Central memory CD8-positive, alpha-beta T cell (primary cell): ENCODE measurements around the gene CHST3.
"Not testable (repeated sequence)": the region's sequence is repeated elsewhere in the genome, so short reads cannot be mapped to it uniquely, and the experiment has no call there.

Experiments
- ATAC-seq: fragments of 150-1000 bp; cut with Tn5 transposase; replicated peaks from 2 replicates; pipeline ENCODE4 v1.10.0; 2022; ENCODE audit warnings: mild to moderate bottlenecking, moderate FRiP score, moderate number of reproducible peaks; ENCODE audit not compliant: poor library complexity, severe bottlenecking; ENCODE audit errors: extremely low read depth
- DNase-seq, 2 donors: peaks; one replicate each; pipeline ENCODE4 v3.0.0; 2021; ENCODE audit warnings: low spot score in 2 of 2
- H3K27ac Mint-ChIP-seq: one replicate; pipeline ENCODE4 v1.8.0; 2022; ENCODE audit warnings: low read depth, mild to moderate bottlenecking, moderate library complexity, mixed read lengths
- H3K27me3 Mint-ChIP-seq: one replicate; pipeline ENCODE4 v1.8.0; 2022; ENCODE audit warnings: mixed read lengths
- H3K36me3 Mint-ChIP-seq: one replicate; pipeline ENCODE4 v1.8.0; 2022; ENCODE audit warnings: mild to moderate bottlenecking, moderate library complexity, mixed read lengths; ENCODE audit not compliant: insufficient read depth
- H3K4me1 Mint-ChIP-seq: one replicate; pipeline ENCODE4 v1.8.0; 2022; ENCODE audit warnings: mixed read lengths
- H3K4me3 Mint-ChIP-seq: one replicate; pipeline ENCODE4 v1.8.0; 2022; ENCODE audit warnings: mild to moderate bottlenecking, moderate library complexity, mixed read lengths
- H3K9me3 Mint-ChIP-seq: one replicate; pipeline ENCODE4 v1.8.0; 2022; ENCODE audit warnings: mixed read lengths

The CHST3 gene

DNA sequence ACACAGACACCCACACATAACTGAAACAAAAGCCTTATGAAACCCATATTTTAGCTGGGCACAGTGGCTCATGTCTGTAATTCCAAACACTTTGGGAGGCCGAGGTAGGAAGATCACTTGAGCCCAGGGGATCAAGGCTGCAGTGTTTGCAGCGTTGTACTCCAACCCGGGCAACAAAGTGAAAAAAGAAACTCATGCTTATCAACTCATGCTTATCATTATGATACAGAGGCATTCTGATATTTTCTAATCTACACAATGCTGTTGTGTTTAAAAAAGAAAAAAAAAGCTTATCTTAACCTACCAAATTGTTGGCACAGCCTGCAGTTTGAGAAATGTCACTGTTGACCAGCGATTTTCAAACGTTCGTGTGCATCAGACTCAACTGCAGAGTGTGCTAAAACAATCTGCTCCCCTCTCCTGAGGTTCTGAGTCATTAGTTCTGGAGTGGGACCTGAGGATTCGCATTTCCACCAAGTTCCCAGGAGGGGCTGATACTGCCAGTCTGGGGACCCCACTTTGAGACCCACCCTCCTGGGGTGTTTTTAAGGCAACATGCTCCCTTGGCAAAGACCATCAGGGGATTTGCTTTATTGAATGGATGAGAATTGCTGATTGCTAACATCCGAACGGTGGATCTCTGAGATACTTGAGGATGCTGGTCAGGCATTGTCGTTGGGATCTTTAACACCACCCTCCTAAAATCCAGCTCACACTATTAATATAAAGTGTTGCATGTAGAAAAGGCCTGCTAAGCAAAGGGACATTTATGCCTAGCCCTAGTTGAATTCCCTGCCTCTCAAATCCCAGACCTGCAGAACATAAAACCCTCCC is 16.2 kb downstream of the CHST3 start:
- Mint-ChIP-seq H3K27ac (no peak overlapping the region), H3K4me1 (peaks cover 2% of the 10 kb centered on the region), H3K9me3 (no peaks in the 10 kb centered on the region), H3K27me3 (peaks cover 19% of the 10 kb centered on the region), H3K36me3 (no peaks in the 10 kb centered on the region), H3K4me3 (no peak overlapping the region)
- no peak for DNase-seq
- no peak for ATAC-seq

DNA sequence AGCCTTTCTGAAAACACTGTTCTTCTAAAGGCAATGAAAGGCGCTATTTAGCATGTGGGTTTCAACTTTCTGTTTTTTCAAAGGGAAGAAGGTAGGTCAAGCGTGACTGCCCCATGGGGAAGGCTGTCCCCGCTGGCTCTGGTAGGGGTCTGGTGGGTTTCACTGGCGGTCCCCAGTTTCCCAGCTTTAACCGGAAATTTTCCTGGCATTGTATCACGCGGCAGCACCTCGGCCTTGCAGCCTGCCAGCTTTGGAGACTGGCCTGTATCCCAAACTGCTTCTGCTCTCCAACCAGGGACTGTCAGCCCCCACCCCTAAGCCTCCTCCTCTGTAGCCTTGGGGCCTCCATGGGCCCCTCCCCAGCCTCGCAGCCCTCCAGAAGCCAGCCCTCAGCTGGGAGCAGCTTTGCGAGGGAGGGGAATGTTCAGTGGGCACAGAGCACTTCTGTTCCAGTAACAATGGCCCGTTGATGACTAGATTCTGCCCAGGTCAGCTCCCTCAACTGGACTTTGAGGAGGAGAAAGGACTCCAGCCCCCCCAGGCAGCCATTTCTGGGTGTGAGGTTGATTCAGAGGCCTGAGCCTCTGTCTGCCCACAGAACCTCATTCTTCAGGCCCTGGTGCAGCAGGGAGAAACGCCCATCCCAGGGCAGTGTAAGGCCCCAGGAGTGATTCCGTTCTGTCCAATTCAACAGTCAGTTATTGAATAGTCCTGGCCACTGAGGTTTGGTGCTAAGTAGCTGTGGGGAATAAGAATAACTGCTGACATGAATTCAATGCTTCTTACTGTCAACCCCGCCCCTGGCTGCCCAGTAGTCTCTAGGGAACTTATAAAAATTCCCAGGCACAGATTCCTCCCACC is 17.1 kb downstream of the CHST3 start:
- no peak overlapping the region for H3K27ac Mint-ChIP-seq

GRCh38 chr10:71981876-71982230 is 17.7 kb downstream of the CHST3 start:
- ATAC-seq = no peak
- H3K4me3 Mint-ChIP-seq = no peak overlapping the region
- no peaks in the 10 kb centered on the region for H3K36me3 Mint-ChIP-seq
- H3K27ac Mint-ChIP-seq = no peak overlapping the region
- H3K4me1 Mint-ChIP-seq = peaks cover 6% of the 10 kb centered on the region
- DNase-seq = no peak
- peaks cover 21% of the 10 kb centered on the region for H3K27me3 Mint-ChIP-seq
- H3K9me3 Mint-ChIP-seq = no peaks in the 10 kb centered on the region

More for the DNA sequence above, 17.1 kb downstream of the CHST3 start:
- ATAC-seq = no peak
- H3K4me3 Mint-ChIP-seq = no peak overlapping the region
- DNase-seq = no peak
- peaks cover 6% of the 10 kb centered on the region for H3K4me1 Mint-ChIP-seq
- H3K27me3 Mint-ChIP-seq = peaks cover 21% of the 10 kb centered on the region
- H3K36me3 Mint-ChIP-seq = no peaks in the 10 kb centered on the region
- H3K9me3 Mint-ChIP-seq = no peaks in the 10 kb centered on the region

- Mint-ChIP-seq H3K4me1 (peaks cover 6% of the 10 kb centered on the region), H3K4me3 (no peak overlapping the region), H3K9me3 (no peaks in the 10 kb centered on the region), H3K27ac (no peak overlapping the region), H3K27me3 (peaks cover 21% of the 10 kb centered on the region), H3K36me3 (no peaks in the 10 kb centered on the region)
- ATAC-seq (no peak), DNase-seq (no peak)
Observed at GRCh38 chr10:71982269-71983178, 18.3 kb downstream of the CHST3 start.

- no peaks in the 10 kb centered on the region for H3K9me3 Mint-ChIP-seq
- peaks cover 32% of the 10 kb centered on the region for H3K27me3 Mint-ChIP-seq
- H3K4me1 Mint-ChIP-seq = peaks cover 6% of the 10 kb centered on the region
- H3K36me3 Mint-ChIP-seq = no peaks in the 10 kb centered on the region
- ATAC-seq (no peak), DNase-seq (no peak)
- H3K4me3 Mint-ChIP-seq = no peak overlapping the region
- H3K27ac Mint-ChIP-seq = no peak overlapping the region
Observed at GRCh38 chr10:71984126-71984808, 20.1 kb downstream of the CHST3 start.

DNA sequence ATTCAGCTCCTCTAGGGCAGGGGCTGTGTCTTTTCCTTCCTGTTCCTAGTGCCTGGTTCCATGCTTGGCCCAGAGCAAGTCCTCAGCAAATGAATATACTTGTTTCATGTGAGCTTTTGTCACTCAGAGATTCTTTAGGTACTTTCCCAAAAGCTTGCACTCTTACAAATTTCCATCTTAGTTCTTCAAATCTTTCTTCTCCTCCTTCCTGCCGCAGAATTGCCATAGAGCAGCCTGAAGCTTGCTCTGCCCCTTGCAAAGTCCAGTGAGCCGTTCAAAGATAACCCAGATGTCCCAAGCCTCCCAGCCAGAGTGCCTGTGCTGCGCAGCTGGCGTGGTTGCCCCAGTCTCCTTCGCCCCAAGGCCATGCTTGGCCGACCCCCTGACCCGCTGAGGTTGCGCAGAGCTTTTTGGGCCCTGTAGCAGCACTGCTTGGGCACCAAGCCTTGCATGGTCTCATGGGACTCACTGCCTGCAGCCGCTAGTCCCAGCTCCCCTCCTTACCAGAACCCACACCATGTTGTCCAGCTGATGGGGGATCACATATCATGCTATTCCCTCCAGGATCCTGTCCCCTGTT is 20.7 kb downstream of the CHST3 start:
- no peaks in the 10 kb centered on the region for H3K36me3 Mint-ChIP-seq
- H3K9me3 Mint-ChIP-seq = no peaks in the 10 kb centered on the region
- DNase-seq (no peak), ATAC-seq (no peak)
- peaks cover 27% of the 10 kb centered on the region for H3K27me3 Mint-ChIP-seq
- no peak overlapping the region for H3K27ac Mint-ChIP-seq
- peaks cover 6% of the 10 kb centered on the region for H3K4me1 Mint-ChIP-seq
- no peak overlapping the region for H3K4me3 Mint-ChIP-seq

- no peak overlapping the region for H3K27ac Mint-ChIP-seq
- H3K4me3 Mint-ChIP-seq = no peak overlapping the region
- no peaks in the 10 kb centered on the region for H3K9me3 Mint-ChIP-seq
- DNase-seq (no peak), ATAC-seq (no peak)
- peaks cover 6% of the 10 kb centered on the region for H3K4me1 Mint-ChIP-seq
- no peaks in the 10 kb centered on the region for H3K36me3 Mint-ChIP-seq
- peaks cover 27% of the 10 kb centered on the region for H3K27me3 Mint-ChIP-seq
Observed at GRCh38 chr10:71985542-71986250, 21.5 kb downstream of the CHST3 start.

DNA sequence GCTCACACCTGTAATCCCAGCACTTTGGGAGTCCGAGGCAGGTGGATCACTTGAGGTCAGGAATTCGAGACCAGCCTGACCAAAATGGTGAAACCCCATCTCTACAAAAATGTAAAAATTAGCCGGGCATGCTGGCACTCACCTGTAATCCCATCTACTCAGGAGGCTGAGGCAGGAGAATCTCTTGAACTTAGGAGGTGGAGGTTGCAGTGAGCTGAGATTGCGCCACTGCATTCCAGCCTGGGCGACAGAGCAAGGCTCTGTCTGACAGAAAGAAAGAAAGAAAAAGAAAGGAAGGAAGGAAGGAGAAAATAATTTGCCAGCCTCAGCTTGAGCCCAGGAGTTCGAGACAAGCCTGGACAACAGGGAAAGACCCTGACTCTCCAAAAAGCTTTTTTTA is 24.7 kb downstream of the CHST3 start:
- not testable (repeated sequence) for DNase-seq, H3K9me3 Mint-ChIP-seq, H3K4me1 Mint-ChIP-seq, H3K36me3 Mint-ChIP-seq, H3K4me3 Mint-ChIP-seq, ATAC-seq, H3K27ac Mint-ChIP-seq
- peaks cover 27% of the 10 kb centered on the region for H3K27me3 Mint-ChIP-seq

DNA sequence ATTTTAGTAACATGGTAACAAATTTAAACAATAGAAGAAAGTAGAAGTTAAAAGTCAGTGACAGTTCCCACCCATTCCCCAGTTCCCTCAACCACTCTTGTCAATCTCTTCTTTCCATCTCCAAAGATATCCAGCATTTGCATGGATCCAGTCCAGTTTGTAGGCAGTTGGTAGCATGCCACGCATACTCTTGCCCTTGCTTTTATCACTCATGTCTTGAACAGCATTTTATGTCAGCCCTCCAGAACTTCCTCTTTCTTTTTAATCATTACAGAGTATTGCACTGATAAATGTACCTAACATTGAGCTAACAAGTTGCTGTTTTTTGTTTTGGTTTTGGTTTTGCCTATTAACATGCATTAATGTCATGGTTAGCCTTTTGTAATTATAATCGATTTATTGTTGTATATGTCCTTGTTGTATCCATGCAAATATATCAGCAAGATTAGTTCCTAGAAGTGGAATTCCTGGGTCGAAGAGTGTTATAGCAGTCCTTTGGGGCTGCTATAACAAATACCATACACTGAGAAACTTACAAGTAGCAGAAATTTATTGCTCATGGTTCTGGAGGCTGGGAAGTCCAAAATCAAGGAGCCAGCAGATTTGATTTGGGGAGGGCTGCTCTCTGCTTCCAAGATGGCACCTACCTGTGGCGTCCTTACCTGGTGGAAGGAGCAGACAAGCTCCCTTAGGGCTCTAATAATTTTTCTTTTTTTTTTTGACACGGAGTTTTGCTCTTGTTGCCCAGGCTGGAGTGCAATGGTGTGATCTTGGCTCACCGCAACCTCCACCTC is 25.7 kb downstream of the CHST3 start:
- Mint-ChIP-seq H3K9me3 (no peaks in the 10 kb centered on the region), H3K27ac (no peak overlapping the region), H3K27me3 (peaks cover 21% of the 10 kb centered on the region), H3K4me3 (no peak overlapping the region), H3K36me3 (no peaks in the 10 kb centered on the region), H3K4me1 (peaks cover 6% of the 10 kb centered on the region)
- DNase-seq (no peak), ATAC-seq (no peak)

- Mint-ChIP-seq H3K9me3 (no peaks in the 10 kb centered on the region), H3K4me1 (no peaks in the 10 kb centered on the region), H3K4me3 (no peak overlapping the region), H3K36me3 (no peaks in the 10 kb centered on the region), H3K27me3 (peaks cover 13% of the 10 kb centered on the region), H3K27ac (no peak overlapping the region)
- no peak for ATAC-seq
- no peak for DNase-seq
Observed at GRCh38 chr10:71990706-71991269, 26.6 kb downstream of the CHST3 start.
